GM12891 (cell line): ENCODE data around the gene PEA15.

Experiments
- DNase-seq: peaks from one replicate; pipeline ENCODE4 v3.0.0; 2011; ENCODE audit warnings: low spot score; ENCODE audit not compliant: insufficient read length
- FAIRE-seq: peaks from 2 replicates; lab custom pipeline; 2011; peaks lifted over from hg19 to GRCh38; lab: Jason Lieb, UNC
- PAX5 ChIP-seq: IDR thresholded peaks from 2 replicates; pipeline ENCODE4 v1.6.1; 2011; ENCODE audit warnings: low read length, moderate library complexity, mild to moderate bottlenecking; ENCODE audit not compliant: insufficient read depth, severe bottlenecking
- POLR2A ChIP-seq: IDR thresholded peaks from 2 replicates; pipeline ENCODE4 v1.6.1; 2011; ENCODE audit warnings: low read depth, low read length, control low read depth
- POLR2AphosphoS5 ChIP-seq: IDR thresholded peaks from 2 replicates; pipeline ENCODE4 v1.6.1; 2011; ENCODE audit warnings: low read depth, low read length, control low read depth
- POU2F2 ChIP-seq: IDR thresholded peaks from 2 replicates; pipeline ENCODE4 v1.6.1; 2011; ENCODE audit warnings: low read depth, mild to moderate bottlenecking, control low read depth, low read length, moderate library complexity
- SPI1 ChIP-seq: IDR thresholded peaks from 2 replicates; pipeline ENCODE4 v1.6.1; 2011; ENCODE audit warnings: low read depth, low read length, control low read depth
- TAF1 ChIP-seq: IDR thresholded peaks from 2 replicates; pipeline ENCODE4 v1.6.1; 2011; ENCODE audit warnings: low read depth, low read length, control low read depth

Gene PEA15

DNA sequence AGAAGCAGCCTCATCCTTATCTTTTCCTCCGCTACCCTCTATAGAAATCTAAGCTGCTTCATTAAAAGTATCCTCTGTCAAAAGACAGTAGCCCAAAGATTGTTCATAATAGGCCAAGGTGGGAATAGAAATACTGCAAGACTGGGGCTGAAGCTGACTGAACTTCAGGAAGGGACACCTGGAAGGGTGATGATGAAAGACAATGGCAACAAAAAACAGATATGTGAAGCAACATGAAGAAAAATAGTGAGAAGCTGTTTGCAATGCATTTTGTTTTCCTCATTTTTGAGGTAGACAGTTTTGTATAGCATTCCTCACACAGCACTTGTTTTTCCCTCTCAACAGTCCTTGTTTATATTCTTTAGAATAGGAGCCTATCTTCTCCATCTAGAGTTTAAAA, 40.2 kb downstream of the PEA15 start:
- no peak for TF ChIP-seq POU2F2
- FAIRE-seq: no peak
- no peak for DNase-seq

DNA sequence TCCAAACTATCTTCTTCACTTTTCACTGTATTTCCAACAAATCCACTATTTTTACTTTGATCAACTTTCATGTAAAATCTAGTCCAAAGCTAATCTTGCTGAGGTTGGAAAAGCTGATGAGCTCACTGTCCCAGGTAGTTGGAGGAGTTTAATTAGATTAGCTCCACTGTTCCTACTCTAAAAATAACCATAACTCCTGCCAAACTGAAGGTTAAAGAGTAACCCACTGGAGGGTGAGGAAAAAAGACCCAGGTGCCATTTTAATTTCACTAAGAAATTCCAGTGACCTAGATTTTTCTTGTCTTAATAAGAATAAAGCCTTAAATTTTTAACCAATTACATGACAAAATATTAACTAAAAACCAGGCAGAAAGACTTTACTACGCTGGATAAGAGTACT, 41.9 kb downstream of the PEA15 start:
- DNase-seq (no peak), FAIRE-seq (no peak)
- no peak for TF ChIP-seq POU2F2
- TF ChIP-seq PAX5: no peak
- no peak for TF ChIP-seq TAF1
- TF ChIP-seq SPI1: no peak
- TF ChIP-seq POLR2A: no peak
- TF ChIP-seq POLR2AphosphoS5: no peak

DNA sequence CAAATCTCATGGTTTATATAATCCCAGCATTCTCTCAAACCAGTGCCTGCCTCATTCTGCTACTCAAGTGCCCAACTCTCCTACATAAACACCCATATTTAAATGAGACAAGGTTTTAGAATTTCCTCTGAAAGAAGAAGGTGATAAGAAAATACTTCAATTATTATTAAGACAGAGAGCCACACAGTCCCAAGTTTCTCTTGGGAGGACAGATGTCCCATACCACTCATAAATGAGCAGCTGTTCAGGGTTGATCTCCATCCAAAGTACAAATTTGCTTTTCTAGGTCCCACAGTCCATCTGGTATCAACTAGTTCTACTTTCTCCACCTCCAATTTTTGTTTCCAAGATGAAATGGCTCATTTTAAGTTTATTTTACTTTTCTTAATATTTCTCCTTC, 45.8 kb downstream of the PEA15 start:
- FAIRE-seq (no peak), DNase-seq (no peak)
- TF ChIP-seq SPI1 (no peak), POLR2AphosphoS5 (no peak), TAF1 (no peak), POU2F2 (no peak), POLR2A (no peak), PAX5 (no peak)

DNA sequence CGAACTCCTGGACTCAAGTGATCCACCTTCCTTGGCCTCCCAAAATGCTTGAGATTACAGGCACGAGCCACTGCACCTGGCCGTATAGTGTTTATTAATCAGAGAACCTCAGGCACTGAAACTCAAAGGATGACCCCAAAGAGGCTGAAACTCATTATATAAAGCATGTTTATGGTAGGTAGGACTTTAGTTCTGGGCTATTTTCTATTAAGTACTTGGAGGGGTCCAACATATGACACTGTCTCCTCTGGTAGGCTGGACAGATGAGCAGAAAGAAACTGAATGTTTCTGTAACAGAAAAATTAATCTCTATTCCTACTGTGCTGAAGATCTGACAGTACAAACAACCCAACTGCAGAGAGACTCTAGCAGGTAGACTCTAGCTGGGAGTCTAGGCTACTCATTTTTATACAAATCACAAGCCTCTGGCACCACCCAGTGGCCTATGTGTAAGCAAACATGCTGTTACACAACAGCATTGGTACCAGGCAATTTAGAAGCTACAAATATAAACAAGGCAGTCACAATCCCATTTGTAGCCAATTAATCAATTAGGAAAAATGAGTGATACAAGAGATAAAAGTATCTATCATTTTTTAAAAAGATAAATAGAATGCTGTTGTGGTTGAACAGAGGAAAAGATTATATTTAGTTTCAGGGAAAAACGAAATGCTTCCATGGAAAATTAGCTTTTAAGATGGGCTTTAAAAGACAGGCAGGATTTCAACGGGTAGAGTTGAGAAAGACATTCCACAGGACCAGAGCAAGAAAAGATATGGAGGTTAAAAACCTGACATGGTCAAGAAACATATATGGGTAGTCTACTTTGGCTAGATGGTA, 46.7 kb downstream of the PEA15 start:
- TF ChIP-seq POLR2AphosphoS5 (no peak), POLR2A (no peak), POU2F2 (no peak), TAF1 (no peak), SPI1 (no peak), PAX5 (no peak)
- DNase-seq (peak; percentile 33), FAIRE-seq (peak; percentile 80)

DNA sequence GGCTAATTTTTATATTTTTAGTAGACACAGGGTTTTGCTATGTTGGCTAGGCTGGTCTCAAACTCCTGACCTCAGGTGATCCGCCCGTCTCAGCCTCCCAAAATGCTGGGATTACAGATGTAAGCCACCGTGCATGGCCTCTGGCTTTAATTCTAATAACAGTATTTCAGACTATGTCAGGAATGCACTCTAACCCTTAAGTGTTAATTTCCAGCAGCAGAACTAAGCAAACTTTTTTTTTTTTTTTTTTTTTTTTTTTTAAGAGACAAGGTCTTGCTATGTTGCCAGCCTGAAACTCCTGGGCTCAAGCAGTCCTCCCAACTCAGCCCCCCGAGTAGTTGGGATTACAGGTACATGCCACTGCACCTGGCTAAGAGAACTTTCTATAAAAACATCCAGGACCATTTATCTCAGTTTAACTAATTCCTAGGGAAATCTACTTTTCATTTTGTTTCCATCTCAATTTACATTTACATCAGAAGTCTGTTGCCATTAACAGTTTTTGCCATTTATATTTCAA, 50.7 kb downstream of the PEA15 start:
- no peak for DNase-seq
- no peak for TF ChIP-seq SPI1
- no peak for TF ChIP-seq POLR2AphosphoS5
- no peak for TF ChIP-seq POLR2A
- no peak for TF ChIP-seq POU2F2
- TF ChIP-seq TAF1: no peak
- TF ChIP-seq PAX5: no peak
- FAIRE-seq: no peak

DNA sequence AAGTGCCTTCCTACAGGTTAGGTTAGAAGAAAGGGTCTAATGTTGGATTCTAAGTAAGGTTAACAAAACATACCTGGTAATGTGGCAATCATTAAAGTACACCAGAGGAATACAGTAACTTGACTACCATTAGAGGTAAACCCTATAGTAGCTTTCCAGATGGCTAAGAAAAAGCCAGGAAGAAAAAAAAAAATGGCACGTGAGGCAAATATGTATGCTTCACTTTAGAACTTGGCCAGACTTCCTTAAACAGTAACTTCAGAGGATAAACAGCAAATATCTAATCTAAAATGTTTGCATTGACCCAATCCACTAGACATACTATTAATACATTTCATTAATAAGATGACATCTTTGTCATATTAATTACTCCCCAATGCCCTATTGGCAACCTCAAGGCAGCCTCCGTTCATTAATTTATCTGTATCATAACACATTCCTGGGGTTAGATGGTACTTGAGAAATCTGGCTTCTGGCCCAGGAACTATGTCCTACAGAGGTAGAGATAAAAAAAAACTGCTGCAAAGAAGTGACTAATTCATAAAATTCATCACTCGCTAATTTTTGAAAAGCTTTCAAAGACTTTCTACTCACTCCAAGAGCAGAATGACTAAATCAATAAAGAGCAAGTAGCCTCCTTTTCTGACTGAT, 51.3 kb downstream of the PEA15 start:
- TF ChIP-seq SPI1: no peak
- TF ChIP-seq POLR2A: no peak
- no peak for TF ChIP-seq PAX5
- TF ChIP-seq TAF1: no peak
- TF ChIP-seq POU2F2: no peak
- no peak for TF ChIP-seq POLR2AphosphoS5
- no peak for FAIRE-seq
- no peak for DNase-seq

DNA sequence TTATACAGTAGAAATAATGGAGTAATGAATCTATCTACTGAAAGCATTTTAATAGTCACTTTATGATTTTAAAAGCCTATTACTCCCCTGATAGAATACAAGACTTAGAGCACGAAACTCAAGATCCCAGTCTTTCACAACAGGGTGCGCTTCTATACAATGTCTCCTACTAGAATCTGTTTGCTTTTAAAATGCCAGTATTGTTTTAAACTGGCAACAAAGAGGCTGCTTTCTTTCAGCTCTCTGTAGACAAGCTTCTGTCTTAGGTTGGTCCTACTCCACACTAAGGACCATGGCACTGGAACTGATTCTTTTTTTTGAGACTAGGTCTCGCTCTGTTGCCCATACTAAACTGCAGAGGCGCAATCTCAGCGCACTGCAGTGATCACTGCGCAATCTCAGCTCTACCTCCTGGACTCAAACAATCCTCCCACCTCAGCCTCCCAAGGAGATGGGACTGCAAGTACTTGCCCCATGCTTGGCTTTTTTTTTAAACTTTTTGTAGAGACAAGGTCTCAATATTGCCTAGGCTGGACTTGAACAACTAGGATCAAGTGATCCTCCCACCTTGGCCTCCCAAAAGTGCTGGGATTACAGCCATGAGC, 52.3 kb downstream of the PEA15 start:
- DNase-seq: no peak
- peak; percentile 20 for FAIRE-seq
- TF ChIP-seq POU2F2 (no peak), PAX5 (no peak), TAF1 (no peak), POLR2AphosphoS5 (no peak), POLR2A (no peak), SPI1 (no peak)

DNA sequence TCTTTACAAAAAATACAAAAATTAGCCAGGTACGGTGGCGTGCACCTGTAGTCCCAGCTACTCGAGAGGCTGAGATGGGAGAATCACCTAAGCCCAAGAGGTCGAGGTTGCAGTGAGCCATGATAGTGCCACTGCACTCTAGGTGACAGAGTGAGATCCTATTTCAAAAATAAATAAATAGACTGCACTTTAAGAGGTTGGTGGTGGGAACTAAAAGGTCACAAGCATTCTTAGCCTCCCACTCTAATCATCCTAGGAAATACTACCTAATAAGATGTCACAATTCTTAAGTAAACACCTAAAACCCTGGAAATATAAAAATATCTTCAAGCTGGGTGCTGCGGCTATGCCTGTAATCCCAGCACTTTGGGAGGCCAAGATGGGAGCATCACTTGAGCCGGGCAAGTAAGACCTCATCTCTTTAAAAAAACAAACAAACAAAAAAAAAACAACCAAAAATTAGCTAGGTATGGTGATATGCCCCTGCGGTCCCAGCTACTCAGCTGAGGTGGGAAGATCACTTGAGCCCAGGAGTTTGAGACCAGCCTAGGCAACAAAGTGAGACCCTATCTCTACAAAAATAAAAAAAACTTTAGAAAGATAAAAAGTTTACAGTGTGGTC, 53.1 kb downstream of the PEA15 start:
- TF ChIP-seq POLR2AphosphoS5 (no peak), POLR2A (no peak), POU2F2 (no peak), TAF1 (no peak)
- FAIRE-seq (no peak), DNase-seq (no peak)

DNA sequence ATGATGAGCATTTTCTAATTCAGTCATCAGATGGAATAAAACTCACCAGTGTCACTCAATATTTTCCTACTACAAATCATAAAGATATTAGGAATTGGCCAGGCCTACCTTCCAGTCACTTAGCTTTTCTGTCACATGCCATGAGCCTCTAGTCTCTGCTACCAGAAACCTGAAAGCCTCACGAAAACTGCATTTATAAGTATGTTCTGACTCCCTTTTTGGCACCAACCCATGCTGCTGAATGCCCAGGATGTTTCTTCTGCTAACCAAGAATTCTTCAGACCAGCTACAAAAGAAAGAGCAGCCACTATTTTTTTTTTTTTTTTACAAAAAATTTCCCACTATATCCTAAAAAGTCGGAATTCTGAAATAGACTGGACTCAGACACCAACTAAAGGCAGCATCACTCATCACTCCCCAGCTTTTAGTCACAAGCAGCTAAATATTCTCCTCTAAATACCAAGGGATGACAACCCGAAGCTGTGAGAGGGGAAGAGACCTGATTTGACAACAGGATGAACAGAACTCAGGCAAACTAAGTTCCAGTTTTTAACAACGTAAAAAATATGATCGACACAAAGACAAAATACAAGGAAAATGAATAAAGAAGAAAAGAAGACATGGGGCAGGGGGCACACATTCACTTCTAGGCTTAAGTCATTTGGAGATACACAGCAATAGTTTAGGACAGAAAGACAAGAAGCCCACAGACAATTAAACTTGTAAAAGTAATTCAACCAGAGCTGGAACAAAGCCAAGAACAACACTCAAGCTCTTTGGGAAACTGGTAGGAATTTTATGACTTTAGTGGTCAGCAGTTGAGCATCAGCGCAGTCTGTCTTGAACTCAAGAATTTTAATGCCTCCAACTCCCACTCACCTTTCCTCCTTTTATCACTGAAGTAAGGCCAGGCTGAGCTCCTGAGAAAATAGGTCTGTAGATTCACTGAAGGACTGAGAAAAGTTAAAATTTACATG, 55.5 kb downstream of the PEA15 start:
- TF ChIP-seq POLR2AphosphoS5 (no peak), SPI1 (no peak), POU2F2 (no peak), TAF1 (no peak), PAX5 (no peak), POLR2A (no peak)
- DNase-seq: no peak
- no peak for FAIRE-seq
